GM23248 (cell line): Measurements from ENCODE around the gene LMO2.
"Not testable (repeated sequence)": the region's sequence is repeated elsewhere in the genome, so short reads cannot be mapped to it uniquely, and the experiment has no call there.

Source experiments
- EZH2 ChIP-seq: fragments of 200-600 bp; sonication (generic); IDR thresholded peaks from 2 replicates; pipeline ENCODE4 v1.6.1; 2018; ENCODE audit warnings: antibody characterized with exemption, mild to moderate bottlenecking; ENCODE audit not compliant: insufficient read depth, poor library complexity, severe bottlenecking
- EZH2phosphoT487 ChIP-seq: fragments of 200-600 bp; sonication (generic); IDR thresholded peaks from 2 replicates; pipeline ENCODE4 v1.6.1; 2018; ENCODE audit warnings: antibody characterized with exemption, moderate library complexity, mild to moderate bottlenecking, low read depth; ENCODE audit not compliant: insufficient read depth

GRCh38 chr11:33822981-33823380 is 68.9 kb downstream of the LMO2 start:
- not testable (repeated sequence) for TF ChIP-seq EZH2phosphoT487, EZH2
